Stomach (tissue), 9 donors: ENCODE results near the gene ATP6V0B. TPM values are rescaled to one million over a fixed set of nuclear protein-coding genes. Genes with fewer than 3 reads are reported as not detected.

Experiments
- DNase-seq, 2 donors: peaks; one replicate each; pipeline versions ENCODE4 v3.0.0 to v3.0.0-alpha.2; 2013 to 2019
- H3K27ac ChIP-seq, 5 donors: fragments of 200-600 bp in 4 of 5; sonication (generic) in 4 of 5; one replicate each; pipeline ENCODE4 v1.5.1; 2013 to 2019; ENCODE audit warnings: mild to moderate bottlenecking in 1 of 5, moderate library complexity in 1 of 5
- H3K27me3 ChIP-seq, 3 donors: fragments of 200-600 bp; sonication (generic); one replicate each; pipeline ENCODE4 v1.5.1; 2017 to 2019; ENCODE audit warnings: mixed run types in 1 of 3
- H3K36me3 ChIP-seq, 4 donors: fragments of 200-600 bp; sonication (generic); 1 replicate in 3 of 4; 2 replicates in 1 of 4; pipeline ENCODE4 v1.5.1; 2016 to 2019
- H3K4me1 ChIP-seq, 4 donors: fragments of 200-600 bp; sonication (generic); one replicate each; pipeline ENCODE4 v1.5.1; 2016 to 2019
- H3K4me3 ChIP-seq, 4 donors: fragments of 200-600 bp; sonication (generic) in 3 of 4; one replicate each; pipeline ENCODE4 v1.5.1; 2016 to 2019; ENCODE audit warnings: mild to moderate bottlenecking in 1 of 4
- H3K9me3 ChIP-seq, 4 donors: fragments of 200-600 bp; sonication (generic); one replicate each; pipeline ENCODE4 v1.5.1; 2016 to 2019
- CTCF ChIP-seq, 7 experiments: fragments of 450-650 bp in 4 of 7; fragments of 200-600 bp in 3 of 7; sonication (generic) in 3 of 7; IDR thresholded peaks; one replicate each; pipeline ENCODE4 v1.5.1; 2016 to 2019; ENCODE audit warnings: antibody characterized with exemption in 7 of 7, control low read depth in 2 of 7, mild to moderate bottlenecking in 1 of 7
- EP300 ChIP-seq: sonication (generic); formaldehyde crosslinking; IDR thresholded peaks from one replicate; pipeline ENCODE4 v1.6.1; 2017; ENCODE audit warnings: antibody characterized with exemption
- POLR2A ChIP-seq, 4 donors: fragments of 450-650 bp; IDR thresholded peaks; one replicate each; pipeline ENCODE4 v1.6.1; 2016; ENCODE audit warnings: antibody characterized with exemption in 4 of 4, control low read depth in 2 of 4, mild to moderate bottlenecking in 1 of 4, moderate library complexity in 1 of 4
- POLR2AphosphoS5 ChIP-seq, 3 donors: sonication (generic); formaldehyde crosslinking; IDR thresholded peaks; one replicate each; pipeline ENCODE4 v1.6.1; 2016; ENCODE audit warnings: antibody characterized with exemption in 3 of 3
- WGBS, 5 donors: extraction: QIAGEN DNeasy Blood & Tissue Kit in 3 of 5; methylation state at CpG; one replicate each; pipeline versions ENCODE4 v1.1.5 to v1.1.7; 2013 to 2018; 5-methylcytosine and 5-hydroxymethylcytosine counted together
- intact Hi-C: fragments of 100-400 bp; cut with DNase I; formaldehyde crosslinking; loops from one replicate; pipeline ENCODE4 v1.15.1; 2023; ENCODE audit warnings: low total_unique reads
- polyA plus RNA-seq, 3 donors: library from polyadenylated mRNA; stranded (reverse); fragments of 200-250 nt; gene quantifications; one replicate each; pipeline ENCODE4 v1.2.3, GENCODE V29; 2013
- total RNA-seq, 5 donors: library from RNA; depleted of rRNA; stranded (reverse); fragments of >200 nt; gene quantifications; one replicate each; pipeline versions ENCODE4 v1.1.0 to v1.2.3, GENCODE V29; 2014 to 2016
- donor health status: healthy with polysubstance abuse.
- donor health status: Bipolar disorder and iron deficiency.
- donor health status: healthy.

ATP6V0B gene
- total and polyA plus RNA-seq, 8 donors, result 32.1 to 188 (median 94.7) TPM

- TF ChIP-seq POLR2AphosphoS5 (IDR thresholded peaks at IDR 0.05) (no peak), CTCF (IDR thresholded peaks at IDR 0.05) (no peak), EP300 (no peak), POLR2A (IDR thresholded peaks at IDR 0.05) (no peak)
- H3K4me3 ChIP-seq, result no peak overlapping the region
- H3K27me3 ChIP-seq, result no peaks in the 10 kb centered on the region
- H3K9me3 ChIP-seq, result no peaks in the 10 kb centered on the region
- WGBS, 5 donors, result 69 to 83% (median 75%) methylated on average over 2 to 8 of the region's 8 CpGs
- no peak for DNase-seq
- peaks cover 0 to 28% (median 12%) of the 10 kb centered on the region in 4 donors for H3K4me1 ChIP-seq
- H3K36me3 ChIP-seq, result peaks cover 0 to 30% (median 21%) of the 10 kb centered on the region in 4 donors
- no peak overlapping the region for H3K27ac ChIP-seq
- intact Hi-C loops, result no loop called here
Observed at GRCh38 chr1:43999455-43999854, 24.7 kb downstream of the ATP6V0B start.

- H3K4me1 ChIP-seq, result peaks cover 0 to 21% (median 12%) of the 10 kb centered on the region in 4 donors
- no peak overlapping the region for H3K4me3 ChIP-seq
- H3K36me3 ChIP-seq, result peaks cover 0 to 30% (median 21%) of the 10 kb centered on the region in 4 donors
- no peak for TF ChIP-seq POLR2AphosphoS5 (IDR thresholded peaks at IDR 0.05)
- no peak for TF ChIP-seq POLR2A (IDR thresholded peaks at IDR 0.05)
- no peak for TF ChIP-seq CTCF (IDR thresholded peaks at IDR 0.05)
- no peak for TF ChIP-seq EP300
- no peak overlapping the region for H3K27ac ChIP-seq
- intact Hi-C loops, result no loop called here
- WGBS, 5 donors, result 60 to 96% (median 73%) methylated on average over 4 to 8 of the region's 8 CpGs
- DNase-seq, result no peak
- no peaks in the 10 kb centered on the region for H3K9me3 ChIP-seq
- no peaks in the 10 kb centered on the region for H3K27me3 ChIP-seq
Observed at GRCh38 chr1:44000122-44000665, 25.4 kb downstream of the ATP6V0B start.

GRCh38 chr1:44002165-44002564 is 27.4 kb downstream of the ATP6V0B start:
- peaks cover 0 to 17% (median 15%) of the 10 kb centered on the region in 4 donors for H3K4me1 ChIP-seq
- H3K27me3 ChIP-seq, result no peaks in the 10 kb centered on the region
- no peak overlapping the region for H3K27ac ChIP-seq
- DNase-seq, result no peak
- TF ChIP-seq POLR2A (IDR thresholded peaks at IDR 0.05) (no peak), POLR2AphosphoS5 (IDR thresholded peaks at IDR 0.05) (no peak), EP300 (no peak), CTCF (IDR thresholded peaks at IDR 0.05) (no peak)
- WGBS, 5 donors, result 85 to 94% (median 89%) methylated on average over 3 to 8 of the region's 8 CpGs
- H3K36me3 ChIP-seq, result peaks cover 0 to 30% (median 21%) of the 10 kb centered on the region in 4 donors
- intact Hi-C loops, result no loop called here
- H3K9me3 ChIP-seq, result no peaks in the 10 kb centered on the region
- no peak overlapping the region for H3K4me3 ChIP-seq

- peaks cover 0 to 12% (median 10%) of the 10 kb centered on the region in 4 donors for H3K4me1 ChIP-seq
- H3K4me3 ChIP-seq, result no peak overlapping the region
- H3K9me3 ChIP-seq, result no peaks in the 10 kb centered on the region
- intact Hi-C loops, result no loop called here
- DNase-seq, result no peak
- no peaks in the 10 kb centered on the region for H3K27me3 ChIP-seq
- 80 to 89% (median 87%) methylated on average over 7 to 14 of the region's 14 CpGs for WGBS, 5 donors
- peaks cover 0 to 30% (median 21%) of the 10 kb centered on the region in 4 donors for H3K36me3 ChIP-seq
- TF ChIP-seq POLR2A (IDR thresholded peaks at IDR 0.05) (no peak), POLR2AphosphoS5 (IDR thresholded peaks at IDR 0.05) (no peak), CTCF (IDR thresholded peaks at IDR 0.05) (no peak), EP300 (no peak)
- H3K27ac ChIP-seq, result no peak overlapping the region
Observed at GRCh38 chr1:44002606-44003157, 27.9 kb downstream of the ATP6V0B start.
